ENCODE data around the gene TLX2.

TLX2 gene

DNA sequence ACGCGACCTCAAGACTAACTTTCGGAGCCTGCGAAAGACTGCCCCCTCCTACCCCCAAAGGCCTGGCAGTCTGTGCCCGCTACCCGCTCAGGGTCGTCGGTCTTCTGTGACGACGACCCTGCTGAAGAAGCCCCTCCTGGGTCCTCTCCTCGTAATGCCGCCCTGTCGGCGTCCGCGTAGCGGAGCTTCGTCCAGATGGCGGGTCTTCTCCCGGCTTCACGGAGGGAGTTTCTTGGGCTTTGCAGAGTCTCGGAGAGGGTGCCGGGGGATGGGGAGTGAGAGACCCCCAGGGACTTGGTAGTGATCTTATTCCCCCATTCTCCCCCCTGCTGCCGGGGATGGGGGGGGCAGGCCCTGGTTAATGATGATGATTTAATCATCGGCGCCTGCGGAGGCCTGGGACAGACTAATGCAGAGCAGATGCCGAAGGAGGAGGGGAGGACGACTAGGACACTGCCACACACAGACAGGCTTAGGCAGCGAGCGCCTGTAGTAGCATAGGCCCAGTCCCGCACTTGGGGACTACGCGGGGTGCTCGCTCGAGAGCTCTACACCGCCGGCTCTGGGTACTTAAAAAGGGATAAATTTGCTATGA, 6.2 kb upstream of the TLX2 start:
- Histone ChIP-seq H3K36me3 (ENCODE audit: control insufficient read depth in 2 of 2, insufficient read depth in 1 of 2, low read length in 2 of 2) (peaks cover 4 to 20% of the 10 kb centered on the region in 2 experiments; a peak in 2 of 3 replicates), H3K27ac (ENCODE audit: extremely low read depth, low read depth, low read length) (peak overlapping the region; percentile 96), H3K4me3 (ENCODE audit: low read depth, low read length) (peak overlapping the region; percentile 100), H3K9me3 (ENCODE audit: control insufficient read depth, insufficient read depth, low read depth, low read length) (no peaks in the 10 kb centered on the region), H3K4me1 (ENCODE audit: control insufficient read depth, insufficient read depth, low read length) (peaks cover 4% of the 10 kb centered on the region; the same call in 1 of the 2 replicates)
- ChIA-PET CTCF (interaction anchor here (0.9 kb wide), 1 partner anchor 72 kb away, joined by 4 read pairs; no protein-coding TSS in a partner anchor), POLR2A (interaction anchor here (1.7 to 3.3 kb wide), 6 partner anchors 13 to 50 kb away, joined by 4 to 18 read pairs (median 8); partner anchors contain the start of genes AUP1, DQX1, HTRA2 and WBP1)
- TF ChIP-seq CTCF (tag by site-specific recombination; IDR thresholded peaks at IDR 0.05) (no peak), ZFP69B (tag by site-specific recombination; IDR thresholded peaks at IDR 0.05) (no peak), GFI1B (tag by site-specific recombination; IDR thresholded peaks at IDR 0.05) (no peak), ZBTB11 (tag by site-specific recombination; conservative IDR thresholded peaks at IDR 0.05; ENCODE audit: low read depth) (0 out of 2 replicates have a peak, but pooled peaks have one; percentile 32), ZNF184 (tag by site-specific recombination; IDR thresholded peaks at IDR 0.05) (0 out of 2 replicates have a peak, but pooled peaks have one; percentile 18), HOXA7 (CRISPR knock-in tag; IDR thresholded peaks at IDR 0.05; ENCODE audit: borderline replicate concordance) (no peak), ZNF214 (tag by site-specific recombination; IDR thresholded peaks at IDR 0.05; ENCODE audit: borderline replicate concordance) (no peak), KLF9 (tag by site-specific recombination; IDR thresholded peaks at IDR 0.05; ENCODE audit: low read depth) (no peak), ZNF549 (tag by site-specific recombination; IDR thresholded peaks at IDR 0.05) (no peak), SP2 (tag by site-specific recombination; IDR thresholded peaks at IDR 0.05) (no peak), FEZF1 (tag by site-specific recombination; IDR thresholded peaks at IDR 0.05) (no peak), ZNF792 (tag by site-specific recombination; IDR thresholded peaks at IDR 0.05) (no peak), ZNF639 (tag by site-specific recombination; IDR thresholded peaks at IDR 0.05) (no peak), SP7 (tag by site-specific recombination; IDR thresholded peaks at IDR 0.05) (no peak), HOXC10 (CRISPR knock-in tag; IDR thresholded peaks at IDR 0.05) (no peak)
- TF ChIP-seq, protein P1, sequence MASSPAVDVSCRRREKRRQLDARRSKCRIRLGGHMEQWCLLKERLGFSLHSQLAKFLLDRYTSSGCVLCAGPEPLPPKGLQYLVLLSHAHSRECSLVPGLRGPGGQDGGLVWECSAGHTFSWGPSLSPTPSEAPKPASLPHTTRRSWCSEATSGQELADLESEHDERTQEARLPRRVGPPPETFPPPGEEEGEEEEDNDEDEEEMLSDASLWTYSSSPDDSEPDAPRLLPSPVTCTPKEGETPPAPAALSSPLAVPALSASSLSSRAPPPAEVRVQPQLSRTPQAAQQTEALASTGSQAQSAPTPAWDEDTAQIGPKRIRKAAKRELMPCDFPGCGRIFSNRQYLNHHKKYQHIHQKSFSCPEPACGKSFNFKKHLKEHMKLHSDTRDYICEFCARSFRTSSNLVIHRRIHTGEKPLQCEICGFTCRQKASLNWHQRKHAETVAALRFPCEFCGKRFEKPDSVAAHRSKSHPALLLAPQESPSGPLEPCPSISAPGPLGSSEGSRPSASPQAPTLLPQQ (tag by site-specific recombination; IDR thresholded peaks at IDR 0.05): 0 out of 2 replicates have a peak, but pooled peaks have one; percentile 10
- TF ChIP-seq, protein P2, sequence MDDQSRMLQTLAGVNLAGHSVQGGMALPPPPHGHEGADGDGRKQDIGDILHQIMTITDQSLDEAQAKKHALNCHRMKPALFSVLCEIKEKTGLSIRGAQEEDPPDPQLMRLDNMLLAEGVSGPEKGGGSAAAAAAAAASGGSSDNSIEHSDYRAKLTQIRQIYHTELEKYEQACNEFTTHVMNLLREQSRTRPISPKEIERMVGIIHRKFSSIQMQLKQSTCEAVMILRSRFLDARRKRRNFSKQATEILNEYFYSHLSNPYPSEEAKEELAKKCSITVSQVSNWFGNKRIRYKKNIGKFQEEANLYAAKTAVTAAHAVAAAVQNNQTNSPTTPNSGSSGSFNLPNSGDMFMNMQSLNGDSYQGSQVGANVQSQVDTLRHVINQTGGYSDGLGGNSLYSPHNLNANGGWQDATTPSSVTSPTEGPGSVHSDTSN (CRISPR knock-in tag; IDR thresholded peaks at IDR 0.05): no peak
- TF ChIP-seq, protein P3, sequence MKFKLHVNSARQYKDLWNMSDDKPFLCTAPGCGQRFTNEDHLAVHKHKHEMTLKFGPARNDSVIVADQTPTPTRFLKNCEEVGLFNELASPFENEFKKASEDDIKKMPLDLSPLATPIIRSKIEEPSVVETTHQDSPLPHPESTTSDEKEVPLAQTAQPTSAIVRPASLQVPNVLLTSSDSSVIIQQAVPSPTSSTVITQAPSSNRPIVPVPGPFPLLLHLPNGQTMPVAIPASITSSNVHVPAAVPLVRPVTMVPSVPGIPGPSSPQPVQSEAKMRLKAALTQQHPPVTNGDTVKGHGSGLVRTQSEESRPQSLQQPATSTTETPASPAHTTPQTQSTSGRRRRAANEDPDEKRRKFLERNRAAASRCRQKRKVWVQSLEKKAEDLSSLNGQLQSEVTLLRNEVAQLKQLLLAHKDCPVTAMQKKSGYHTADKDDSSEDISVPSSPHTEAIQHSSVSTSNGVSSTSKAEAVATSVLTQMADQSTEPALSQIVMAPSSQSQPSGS (tag by site-specific recombination; IDR thresholded peaks at IDR 0.05; ENCODE audit: low read depth): no peak
- TF ChIP-seq, protein P4, sequence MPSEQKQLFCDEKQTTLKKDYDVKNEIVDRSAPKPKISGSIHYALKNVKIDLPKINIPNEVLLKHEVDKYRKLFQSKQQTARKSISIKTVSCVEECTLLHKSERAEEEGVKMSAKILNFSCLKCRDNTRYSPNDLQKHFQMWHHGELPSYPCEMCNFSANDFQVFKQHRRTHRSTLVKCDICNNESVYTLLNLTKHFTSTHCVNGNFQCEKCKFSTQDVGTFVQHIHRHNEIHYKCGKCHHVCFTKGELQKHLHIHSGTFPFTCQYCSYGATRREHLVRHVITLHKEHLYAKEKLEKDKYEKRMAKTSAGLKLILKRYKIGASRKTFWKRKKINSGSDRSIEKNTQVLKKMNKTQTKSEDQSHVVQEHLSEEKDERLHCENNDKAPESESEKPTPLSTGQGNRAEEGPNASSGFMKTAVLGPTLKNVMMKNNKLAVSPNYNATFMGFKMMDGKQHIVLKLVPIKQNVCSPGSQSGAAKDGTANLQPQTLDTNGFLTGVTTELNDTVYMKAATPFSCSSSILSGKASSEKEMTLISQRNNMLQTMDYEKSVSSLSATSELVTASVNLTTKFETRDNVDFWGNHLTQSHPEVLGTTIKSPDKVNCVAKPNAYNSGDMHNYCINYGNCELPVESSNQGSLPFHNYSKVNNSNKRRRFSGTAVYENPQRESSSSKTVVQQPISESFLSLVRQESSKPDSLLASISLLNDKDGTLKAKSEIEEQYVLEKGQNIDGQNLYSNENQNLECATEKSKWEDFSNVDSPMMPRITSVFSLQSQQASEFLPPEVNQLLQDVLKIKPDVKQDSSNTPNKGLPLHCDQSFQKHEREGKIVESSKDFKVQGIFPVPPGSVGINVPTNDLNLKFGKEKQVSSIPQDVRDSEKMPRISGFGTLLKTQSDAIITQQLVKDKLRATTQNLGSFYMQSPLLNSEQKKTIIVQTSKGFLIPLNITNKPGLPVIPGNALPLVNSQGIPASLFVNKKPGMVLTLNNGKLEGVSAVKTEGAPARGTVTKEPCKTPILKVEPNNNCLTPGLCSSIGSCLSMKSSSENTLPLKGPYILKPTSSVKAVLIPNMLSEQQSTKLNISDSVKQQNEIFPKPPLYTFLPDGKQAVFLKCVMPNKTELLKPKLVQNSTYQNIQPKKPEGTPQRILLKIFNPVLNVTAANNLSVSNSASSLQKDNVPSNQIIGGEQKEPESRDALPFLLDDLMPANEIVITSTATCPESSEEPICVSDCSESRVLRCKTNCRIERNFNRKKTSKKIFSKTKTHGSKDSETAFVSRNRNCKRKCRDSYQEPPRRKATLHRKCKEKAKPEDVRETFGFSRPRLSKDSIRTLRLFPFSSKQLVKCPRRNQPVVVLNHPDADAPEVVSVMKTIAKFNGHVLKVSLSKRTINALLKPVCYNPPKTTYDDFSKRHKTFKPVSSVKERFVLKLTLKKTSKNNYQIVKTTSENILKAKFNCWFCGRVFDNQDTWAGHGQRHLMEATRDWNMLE (tag by site-specific recombination; conservative IDR thresholded peaks at IDR 0.05; ENCODE audit: low read depth): no peak

All from HEK293 (cell line).